ENCODE results near the gene PTPRJ. TPM values are rescaled to one million over a fixed set of nuclear protein-coding genes. Genes with fewer than 3 reads are reported as not detected.
"Not testable (repeated sequence)": the region's sequence is repeated elsewhere in the genome, so short reads cannot be mapped to it uniquely, and the experiment has no call there.

Gene PTPRJ
- total RNA-seq, 2 donors from 2014 or later, result 23.6 to 26.5 TPM

DNA sequence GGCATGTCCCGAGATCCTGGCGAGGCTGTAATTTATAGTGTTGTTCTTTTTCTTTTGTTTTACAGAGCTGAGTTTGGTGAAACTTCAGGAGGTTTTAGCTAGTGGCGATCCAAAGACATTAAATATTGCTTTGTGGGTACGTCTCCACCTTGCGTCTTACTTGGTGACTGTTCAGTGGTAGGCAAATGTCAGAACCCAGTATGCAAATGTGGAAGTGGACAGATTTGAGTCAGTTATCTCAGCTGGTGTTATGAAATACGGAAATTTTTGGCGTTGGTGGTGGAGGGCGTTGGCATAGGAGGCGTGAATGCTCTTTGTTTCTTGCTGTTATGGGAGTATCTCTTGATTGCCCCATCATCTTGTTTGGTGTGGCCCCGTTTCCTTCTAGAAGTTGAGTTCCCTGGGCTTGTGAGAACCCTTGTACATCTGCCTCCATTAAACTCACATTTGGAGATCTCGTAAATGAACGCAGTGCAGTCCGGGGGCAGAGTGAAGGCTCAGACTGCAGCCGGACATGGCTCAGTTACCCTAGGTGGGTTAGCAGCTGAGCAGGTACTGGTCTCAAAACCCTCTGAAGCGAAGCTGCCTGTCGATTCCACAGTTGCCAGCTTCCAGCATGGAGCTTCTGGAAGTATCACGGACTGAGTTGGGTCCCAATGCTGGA lies 39.9 kb downstream of the PTPRJ start:
- H3K36me3 Mint-ChIP-seq, result peaks cover 4 to 23% of the 10 kb centered on the region in 2 donors
- peak; percentile 59 to 68 for ATAC-seq
- no peaks in the 10 kb centered on the region for H3K9me3 Mint-ChIP-seq
- DNase-seq (ENCODE audit: low spot score in 2 of 2), result no peak
- H3K27ac Mint-ChIP-seq, result peak overlapping the region; percentile 26 to 75

DNA sequence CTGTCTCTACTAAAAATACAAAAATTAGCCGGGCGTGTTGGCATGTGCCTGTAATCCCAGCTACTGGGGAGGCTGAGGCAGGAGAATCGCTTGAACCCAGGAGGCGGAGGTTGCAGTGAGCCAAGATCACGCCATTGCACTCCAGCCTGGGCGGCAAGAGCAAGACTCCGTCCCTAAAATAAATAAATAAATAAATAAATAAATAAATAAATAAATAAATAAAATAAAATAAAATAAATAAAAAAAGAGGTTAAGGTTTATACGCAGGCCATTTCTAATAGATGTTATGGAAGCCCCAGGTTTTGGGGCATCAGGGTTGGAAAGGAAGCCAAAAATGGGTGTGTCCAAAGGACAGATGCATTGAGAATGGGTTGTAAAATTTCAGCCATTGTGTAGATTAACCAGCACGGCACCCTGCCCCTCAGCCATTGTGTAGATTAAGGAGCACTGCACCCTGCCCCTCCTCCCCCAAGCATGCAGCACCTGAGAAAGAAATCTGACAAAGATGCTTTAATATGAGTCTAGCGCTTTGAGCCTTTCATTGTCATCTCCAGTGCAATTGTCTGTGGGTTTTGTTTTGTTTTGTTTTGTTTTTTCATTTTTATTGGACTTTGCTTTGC lies 41.0 kb downstream of the PTPRJ start:
- H3K9me3 Mint-ChIP-seq; H3K27ac Mint-ChIP-seq; ATAC-seq; DNase-seq (ENCODE audit: low spot score in 2 of 2): not testable (repeated sequence)
- peaks cover 4 to 18% of the 10 kb centered on the region in 2 donors for H3K36me3 Mint-ChIP-seq

DNA sequence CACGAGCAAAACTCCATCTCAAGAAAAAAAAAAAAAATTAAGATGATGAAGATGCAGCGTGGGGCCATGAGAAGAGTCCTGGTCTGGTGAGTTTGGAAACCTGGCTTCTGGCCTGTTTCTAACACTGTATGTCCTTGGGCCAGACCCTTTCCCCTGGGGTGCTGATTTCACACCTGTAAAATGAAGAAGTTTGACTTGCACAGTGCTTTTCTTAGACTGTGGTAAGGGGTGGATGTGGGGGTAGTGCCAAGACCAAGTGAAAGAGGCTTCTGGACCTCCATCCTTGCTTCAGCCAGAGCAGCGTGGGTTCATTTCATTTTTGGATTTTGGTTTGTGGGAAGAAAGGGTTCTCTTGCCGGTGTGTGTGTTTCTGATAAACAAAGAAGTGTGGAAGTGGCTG lies 42.1 kb downstream of the PTPRJ start:
- ATAC-seq (no peak), DNase-seq (ENCODE audit: low spot score in 2 of 2) (no peak)
- Mint-ChIP-seq H3K36me3 (peaks cover 4 to 17% of the 10 kb centered on the region in 2 donors), H3K9me3 (no peaks in the 10 kb centered on the region), H3K27ac (peak overlapping the region in 1 of 2 donors; percentile 18)

DNA sequence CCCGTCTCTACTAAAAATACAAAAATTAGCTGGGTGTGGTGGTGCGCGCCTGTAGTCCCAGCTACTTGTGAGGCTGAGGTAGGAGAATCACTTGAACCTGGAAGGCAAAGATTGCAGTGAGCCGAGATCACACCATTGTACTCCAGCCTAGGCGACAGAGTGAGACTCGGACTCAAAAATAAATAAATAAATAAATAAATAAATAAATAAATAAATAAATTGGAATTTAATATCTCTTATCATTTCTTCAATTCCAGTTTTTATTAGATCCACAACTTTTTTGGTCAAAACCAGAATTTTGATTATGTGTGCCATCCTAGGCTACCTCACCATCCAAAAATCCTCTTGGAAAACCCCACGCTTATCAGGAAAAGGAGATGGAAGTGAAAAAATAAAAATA lies 43.2 kb downstream of the PTPRJ start:
- not testable (repeated sequence) for H3K27ac Mint-ChIP-seq; DNase-seq (ENCODE audit: low spot score in 2 of 2); ATAC-seq

DNA sequence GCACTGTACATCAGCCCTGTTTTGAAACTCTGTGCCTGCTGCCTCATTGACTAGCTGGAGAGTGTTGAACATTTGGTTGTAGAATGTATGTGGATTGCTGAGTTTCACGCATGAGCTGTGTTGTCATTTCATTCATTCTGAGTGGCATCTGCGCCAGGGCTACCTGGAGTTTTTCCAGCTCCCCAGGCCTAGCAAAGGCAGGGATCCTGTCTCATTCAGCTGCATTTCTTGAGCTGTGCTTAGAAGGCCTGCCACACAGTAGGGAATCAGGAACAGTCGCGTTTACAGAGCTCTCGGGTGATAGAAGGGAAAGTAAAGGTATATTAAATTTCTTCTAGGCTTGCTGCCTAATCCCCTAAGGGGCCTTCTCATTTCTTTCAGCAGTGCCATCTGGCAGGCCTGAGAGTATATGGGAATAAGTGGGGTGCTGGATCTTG lies 44.3 kb downstream of the PTPRJ start:
- no peak for ATAC-seq
- Mint-ChIP-seq H3K27ac (no peak overlapping the region), H3K36me3 (peaks cover 4 to 17% of the 10 kb centered on the region in 2 donors), H3K9me3 (no peaks in the 10 kb centered on the region)
- DNase-seq (ENCODE audit: low spot score in 2 of 2), result no peak

More for the DNA sequence above, 43.2 kb downstream of the PTPRJ start:
- H3K9me3 Mint-ChIP-seq, result not testable (repeated sequence)
- peaks cover 4 to 17% of the 10 kb centered on the region in 2 donors for H3K36me3 Mint-ChIP-seq

DNA sequence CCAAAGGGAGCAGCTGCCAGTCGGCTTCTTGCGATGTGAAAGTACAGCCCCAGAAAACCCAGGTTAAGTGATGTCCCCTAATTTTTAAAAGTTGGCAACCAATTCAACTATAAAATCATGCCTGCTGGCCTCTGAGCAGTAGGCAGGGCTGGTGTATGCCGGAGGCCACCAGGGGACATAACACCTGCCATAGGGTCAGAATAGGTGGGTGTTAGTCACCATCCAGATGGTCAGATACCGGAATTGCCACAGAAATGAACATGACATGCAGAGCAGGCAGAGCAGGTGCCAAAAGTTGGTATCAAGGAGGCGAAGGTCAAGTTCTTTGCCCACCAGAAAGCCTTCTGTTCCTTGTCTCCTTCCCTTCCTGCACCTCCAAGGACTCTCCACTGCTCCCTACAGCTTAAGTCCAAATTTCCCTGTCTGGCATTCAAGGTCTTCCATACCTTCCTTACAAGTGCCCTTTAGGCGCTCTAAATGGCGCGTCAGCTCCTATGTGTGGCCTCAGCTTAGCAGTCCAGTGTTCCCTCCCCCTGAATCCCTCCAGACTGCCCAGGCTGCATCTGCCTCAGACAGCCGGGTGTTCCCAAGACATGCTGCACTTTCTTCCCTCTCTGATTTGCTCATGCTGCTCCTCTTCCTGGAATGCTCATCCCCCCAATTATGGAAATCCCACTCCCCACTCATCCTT lies 45.1 kb downstream of the PTPRJ start:
- DNase-seq (ENCODE audit: low spot score in 2 of 2), result peak in 1 of 2 donors; percentile 44
- Mint-ChIP-seq H3K27ac (no peak overlapping the region), H3K36me3 (peaks cover 3 to 15% of the 10 kb centered on the region in 2 donors), H3K9me3 (no peaks in the 10 kb centered on the region)
- no peak for ATAC-seq

DNA sequence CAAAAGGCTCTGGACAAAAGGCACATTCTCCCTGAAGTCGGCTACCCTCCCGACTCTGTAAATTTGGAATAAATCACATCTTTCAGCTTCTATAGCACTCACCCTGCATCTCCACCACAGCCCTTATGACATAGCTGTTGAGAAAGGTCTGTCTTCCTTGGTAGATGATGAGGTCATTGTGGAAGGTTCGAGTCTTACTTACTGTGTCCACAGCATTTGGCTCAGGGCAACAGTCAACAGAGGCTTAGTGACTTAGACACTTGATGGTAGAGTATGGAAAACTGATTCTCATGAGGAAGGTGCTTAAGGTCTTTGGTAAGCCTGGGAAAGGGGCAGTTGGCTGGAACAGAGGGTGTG lies 45.6 kb downstream of the PTPRJ start:
- ATAC-seq (peak; percentile 28 to 56), DNase-seq (ENCODE audit: low spot score in 2 of 2) (peak in 1 of 2 donors; percentile 3)
- Mint-ChIP-seq H3K9me3 (no peaks in the 10 kb centered on the region), H3K27ac (no peak overlapping the region), H3K36me3 (peaks cover 0 to 11% of the 10 kb centered on the region in 2 donors)

DNA sequence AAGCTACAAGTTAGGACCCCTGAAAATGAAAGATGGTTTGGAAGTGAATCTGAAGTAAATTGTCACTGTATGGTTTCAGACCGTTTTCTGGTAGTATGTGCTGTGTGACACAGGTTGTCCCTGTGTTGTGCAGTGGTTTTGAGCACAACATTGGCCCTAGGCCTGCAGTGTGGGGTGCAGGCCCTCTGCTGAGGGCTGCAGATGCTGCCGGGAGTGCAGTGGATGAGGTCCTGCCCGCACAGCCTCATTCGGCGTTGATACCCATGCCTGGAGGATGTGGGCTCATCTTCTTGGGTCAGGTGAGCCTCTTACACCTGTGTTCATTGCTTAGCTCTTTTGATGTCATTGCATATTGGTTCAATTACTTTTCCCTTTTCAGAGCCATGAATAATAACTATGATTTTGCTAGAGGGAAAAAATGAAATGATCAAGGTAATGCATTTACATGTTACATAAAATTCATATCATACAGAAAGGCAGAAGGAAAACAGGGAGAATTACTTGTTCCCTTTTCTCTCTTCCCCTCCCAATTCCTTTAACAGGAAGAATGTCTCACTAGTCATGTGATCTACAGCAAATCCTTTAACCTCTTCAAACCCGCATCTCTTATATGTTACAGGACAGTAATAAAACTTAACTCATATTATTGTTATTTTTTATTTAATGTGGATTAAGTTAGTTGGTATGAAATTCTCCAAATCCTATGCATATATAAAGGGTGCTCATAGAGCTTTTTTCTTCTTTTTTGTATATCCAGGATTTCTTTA lies 48.7 kb downstream of the PTPRJ start:
- H3K36me3 Mint-ChIP-seq, result peaks cover 0 to 23% of the 10 kb centered on the region in 2 donors
- no peaks in the 10 kb centered on the region for H3K9me3 Mint-ChIP-seq
- DNase-seq (ENCODE audit: low spot score in 2 of 2), result no peak
- peak overlapping the region in 1 of 2 donors; percentile 61 for H3K27ac Mint-ChIP-seq
- ATAC-seq, result peak; percentile 42 to 52

DNA sequence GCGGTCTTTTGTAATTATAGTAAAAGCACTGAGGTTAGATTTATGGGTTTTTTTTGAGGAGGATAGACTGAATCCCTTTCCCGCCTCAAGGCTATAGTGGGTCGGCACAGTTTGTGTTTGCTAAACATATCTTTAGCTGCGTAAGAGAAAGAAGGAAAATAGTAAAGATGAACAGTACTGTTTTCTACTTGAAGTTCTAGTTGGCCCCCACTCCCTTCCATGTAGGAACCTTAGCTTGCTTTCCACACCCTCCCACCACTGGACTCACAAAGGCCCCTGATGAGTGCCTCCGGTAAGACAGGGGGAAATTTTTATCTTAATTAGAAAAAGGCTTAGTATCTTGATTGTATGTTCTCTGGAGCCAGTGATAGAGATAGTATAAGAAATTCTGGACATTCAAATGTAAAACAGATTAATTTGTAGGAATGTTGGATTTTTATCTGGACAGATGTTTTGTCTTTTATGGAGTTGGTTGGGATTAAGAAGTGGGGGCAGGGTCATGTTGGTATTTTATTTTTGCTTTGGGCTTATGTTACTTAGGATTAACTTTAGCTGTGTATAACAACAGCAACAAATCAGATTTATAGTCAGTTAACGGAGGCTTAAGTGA lies 49.4 kb downstream of the PTPRJ start:
- no peak for ATAC-seq
- Mint-ChIP-seq H3K27ac (no peak overlapping the region), H3K9me3 (no peaks in the 10 kb centered on the region), H3K36me3 (peaks cover 0 to 18% of the 10 kb centered on the region in 2 donors)
- DNase-seq (ENCODE audit: low spot score in 2 of 2), result no peak

DNA sequence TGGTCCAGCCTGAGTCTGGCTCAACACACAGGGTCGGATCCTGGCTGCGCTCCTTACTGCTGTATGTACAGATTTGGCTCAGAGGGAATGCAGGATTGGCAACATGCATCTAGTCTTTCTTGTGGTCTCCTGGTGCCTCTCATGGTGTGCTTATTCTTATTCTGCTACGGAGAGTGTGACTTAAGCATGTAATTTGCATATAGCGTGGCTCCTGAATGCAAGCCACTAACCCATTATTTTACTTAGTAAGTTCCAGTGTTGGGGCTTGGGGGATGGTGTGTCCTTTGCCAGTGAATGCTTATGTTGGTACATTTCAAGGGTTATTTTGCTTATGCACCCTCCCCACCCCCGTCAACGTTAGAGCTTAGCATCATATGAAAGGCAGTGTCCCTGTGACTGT lies 51.2 kb downstream of the PTPRJ start:
- ATAC-seq (peak; percentile 42 to 64), DNase-seq (ENCODE audit: low spot score in 2 of 2) (no peak)
- H3K9me3 Mint-ChIP-seq, result no peaks in the 10 kb centered on the region
- peaks cover 0 to 19% of the 10 kb centered on the region in 2 donors for H3K36me3 Mint-ChIP-seq
- H3K27ac Mint-ChIP-seq, result peak overlapping the region in 1 of 2 donors; percentile 50

DNA sequence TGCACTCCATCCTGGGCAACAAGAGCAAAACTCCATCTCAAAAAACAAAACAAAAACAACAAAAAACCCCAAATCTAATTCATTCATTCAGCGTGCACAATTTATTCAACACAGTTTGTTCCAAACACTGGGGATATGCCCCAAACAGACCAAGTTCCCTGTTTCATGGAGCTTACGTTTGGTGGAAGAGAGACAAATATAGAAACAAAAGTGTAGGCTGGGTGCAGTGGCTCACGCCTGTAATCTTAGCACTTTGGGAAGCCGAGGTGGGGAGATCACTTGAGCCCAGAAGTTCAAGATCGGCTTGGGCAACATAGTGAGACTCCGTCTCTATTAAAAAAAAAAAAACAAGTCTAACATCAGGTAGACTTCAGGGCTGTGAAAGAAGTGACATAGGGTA lies 52.4 kb downstream of the PTPRJ start:
- H3K9me3 Mint-ChIP-seq, result no peaks in the 10 kb centered on the region
- no peak for DNase-seq (ENCODE audit: low spot score in 2 of 2)
- peaks cover 0 to 24% of the 10 kb centered on the region in 2 donors for H3K36me3 Mint-ChIP-seq
- no peak for ATAC-seq
- H3K27ac Mint-ChIP-seq, result peak overlapping the region; percentile 50 to 81

DNA sequence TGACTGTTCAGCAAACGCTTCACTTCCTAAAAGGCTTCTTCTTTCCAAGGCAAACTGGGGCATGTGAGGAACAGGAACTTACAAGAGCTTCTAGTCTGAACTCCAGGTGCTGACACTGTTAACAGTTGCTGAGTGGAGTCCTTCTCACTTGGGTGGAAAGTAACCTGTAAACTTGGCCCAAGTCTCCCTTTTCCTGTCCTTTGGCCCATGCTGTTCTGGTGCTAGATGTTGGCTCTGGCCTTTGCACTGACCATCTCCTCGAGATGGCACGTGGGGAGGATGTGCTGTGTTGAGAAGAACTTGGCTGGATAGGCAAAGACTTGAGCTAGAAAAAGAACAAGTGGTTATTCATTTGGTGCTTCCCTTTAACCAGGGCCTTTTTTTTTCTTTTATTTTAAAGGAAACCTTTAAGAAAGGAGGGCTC lies 53.6 kb downstream of the PTPRJ start:
- no peak for DNase-seq (ENCODE audit: low spot score in 2 of 2)
- ATAC-seq, result no peak
- Mint-ChIP-seq H3K36me3 (peaks cover 0 to 28% of the 10 kb centered on the region in 2 donors), H3K9me3 (no peaks in the 10 kb centered on the region), H3K27ac (no peak overlapping the region)

DNA sequence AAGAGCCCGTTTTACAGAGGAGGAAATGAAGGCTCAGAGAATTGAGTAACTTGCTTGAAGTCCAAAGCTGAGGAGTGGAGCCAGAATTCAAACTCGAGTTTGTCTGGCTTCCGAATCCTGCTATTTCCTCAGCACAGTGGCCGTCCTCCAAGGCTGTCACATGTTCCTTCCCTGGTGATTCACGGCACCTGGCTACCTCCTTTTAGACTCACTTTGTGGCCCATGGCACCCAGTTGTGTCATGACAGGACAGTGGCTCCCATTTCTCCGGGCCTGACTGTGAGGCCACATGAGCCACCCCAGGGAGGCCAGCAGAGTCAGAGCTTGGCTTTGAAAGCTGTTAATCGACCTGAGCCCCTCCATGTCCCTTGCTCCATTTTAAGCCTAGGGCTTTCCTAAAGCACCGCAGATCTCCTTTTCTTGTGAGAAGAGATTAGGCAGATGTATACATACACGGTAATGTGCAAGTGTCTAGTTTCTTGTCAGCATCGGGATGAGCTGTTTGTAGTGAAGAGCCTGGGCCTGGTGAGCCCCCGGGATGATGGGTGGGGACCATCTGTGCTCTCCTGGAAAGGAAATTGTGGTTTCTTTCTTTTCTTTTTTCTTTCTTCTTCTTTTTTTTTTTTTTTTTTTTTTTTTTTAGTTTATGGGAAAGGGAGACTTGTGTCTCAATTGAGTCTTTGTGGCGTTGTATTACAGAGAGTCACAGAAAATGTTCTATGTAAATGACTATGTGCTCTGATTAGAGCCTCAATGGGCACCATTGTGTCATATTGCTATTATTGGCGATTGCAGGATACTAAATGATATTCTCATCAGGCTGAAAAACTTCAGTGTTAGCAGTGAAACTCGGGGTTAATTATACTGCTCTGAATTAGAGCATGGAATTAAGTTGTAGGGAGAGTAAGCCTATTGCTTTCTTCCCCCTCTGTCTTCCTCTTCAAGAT lies 54.8 kb downstream of the PTPRJ start:
- ATAC-seq, result peak; percentile 36 to 56

DNA sequence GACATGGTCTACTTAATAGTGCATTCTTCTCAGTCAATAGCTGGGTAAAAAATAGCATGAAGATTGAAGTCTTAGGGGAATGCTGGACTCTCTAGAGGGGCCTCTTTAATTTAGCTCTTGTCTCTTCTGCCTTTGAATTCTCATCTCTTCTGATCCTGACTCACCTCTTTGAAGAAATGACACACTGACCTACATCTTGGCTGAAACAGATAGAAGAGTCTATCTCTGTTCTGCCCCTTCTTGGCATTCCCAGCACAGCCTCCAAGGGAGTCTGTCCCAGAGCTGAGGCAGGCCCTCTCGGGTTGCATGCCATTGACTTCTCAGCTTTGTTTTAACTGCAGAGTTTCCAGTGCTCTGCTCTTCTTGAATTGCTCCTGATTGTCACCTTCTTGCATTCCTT lies 55.7 kb downstream of the PTPRJ start:
- no peaks in the 10 kb centered on the region for H3K9me3 Mint-ChIP-seq
- no peak for DNase-seq (ENCODE audit: low spot score in 2 of 2)
- H3K36me3 Mint-ChIP-seq, result peaks cover 0 to 26% of the 10 kb centered on the region in 2 donors
- ATAC-seq, result peak; percentile 68 to 76
- H3K27ac Mint-ChIP-seq, result peak overlapping the region; percentile 44 to 89

More for the DNA sequence above, 54.8 kb downstream of the PTPRJ start:
- H3K36me3 Mint-ChIP-seq, result peaks cover 0 to 23% of the 10 kb centered on the region in 2 donors
- DNase-seq (ENCODE audit: low spot score in 2 of 2), result no peak
- H3K9me3 Mint-ChIP-seq, result no peaks in the 10 kb centered on the region
- H3K27ac Mint-ChIP-seq, result peak overlapping the region; percentile 44 to 89

DNA sequence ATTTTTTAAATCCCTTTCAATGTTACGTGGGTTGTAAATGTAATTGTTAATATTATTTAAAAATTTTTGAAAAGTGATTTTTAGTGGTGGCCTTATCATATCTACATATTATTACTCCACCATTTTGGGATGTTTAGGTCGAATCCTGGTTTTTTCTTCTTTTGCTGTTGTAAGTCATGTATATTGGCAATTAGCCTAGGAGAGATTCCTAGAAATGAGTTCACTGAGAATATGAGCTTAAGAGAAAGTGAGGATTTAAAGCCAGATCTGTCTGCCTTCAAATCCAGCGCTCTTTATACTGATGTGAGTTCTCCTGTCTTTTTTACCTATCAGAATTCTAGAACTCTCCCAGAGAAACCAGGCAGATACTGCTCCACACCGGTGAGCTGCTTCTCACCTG lies 56.1 kb downstream of the PTPRJ start:
- no peak for DNase-seq (ENCODE audit: low spot score in 2 of 2)
- Mint-ChIP-seq H3K9me3 (no peaks in the 10 kb centered on the region), H3K36me3 (peaks cover 0 to 29% of the 10 kb centered on the region in 2 donors), H3K27ac (peak overlapping the region in 1 of 2 donors; percentile 44)
- no peak for ATAC-seq
